GM12891 (cell line): ENCODE results near the gene CDH23.

Experiments used
- PAX5 ChIP-seq: IDR thresholded peaks from 2 replicates; pipeline ENCODE4 v1.6.1; 2011; ENCODE audit warnings: low read length, moderate library complexity, mild to moderate bottlenecking; ENCODE audit not compliant: insufficient read depth, severe bottlenecking
- POLR2A ChIP-seq: IDR thresholded peaks from 2 replicates; pipeline ENCODE4 v1.6.1; 2011; ENCODE audit warnings: low read depth, low read length, control low read depth
- POLR2AphosphoS5 ChIP-seq: IDR thresholded peaks from 2 replicates; pipeline ENCODE4 v1.6.1; 2011; ENCODE audit warnings: low read depth, low read length, control low read depth
- POU2F2 ChIP-seq: IDR thresholded peaks from 2 replicates; pipeline ENCODE4 v1.6.1; 2011; ENCODE audit warnings: low read depth, mild to moderate bottlenecking, control low read depth, low read length, moderate library complexity
- TAF1 ChIP-seq: IDR thresholded peaks from 2 replicates; pipeline ENCODE4 v1.6.1; 2011; ENCODE audit warnings: low read depth, low read length, control low read depth

GRCh38 chr10:71656220-71656619, 259.5 kb downstream of the CDH23 start:
- no peak for TF ChIP-seq PAX5
- TF ChIP-seq POLR2A = no peak
- TF ChIP-seq POLR2AphosphoS5 = no peak
- no peak for TF ChIP-seq TAF1
- no peak for TF ChIP-seq POU2F2
